ENCODE data around the gene ST8SIA5. TPM values are rescaled to one million over a fixed set of nuclear protein-coding genes. Genes with fewer than 3 reads are reported as not detected.

ST8SIA5 gene
- total RNA-seq, 1 experiment from 2014 or later: not detected

GRCh38 chr18:46679846-46680598 lies 76.8 kb downstream of the ST8SIA5 start:
- in situ Hi-C loops (cut with HindIII; ENCODE audit: low sequenced_read_pairs): no loop called here
- no peak for DNase-seq (ENCODE audit: low spot score)

DNA sequence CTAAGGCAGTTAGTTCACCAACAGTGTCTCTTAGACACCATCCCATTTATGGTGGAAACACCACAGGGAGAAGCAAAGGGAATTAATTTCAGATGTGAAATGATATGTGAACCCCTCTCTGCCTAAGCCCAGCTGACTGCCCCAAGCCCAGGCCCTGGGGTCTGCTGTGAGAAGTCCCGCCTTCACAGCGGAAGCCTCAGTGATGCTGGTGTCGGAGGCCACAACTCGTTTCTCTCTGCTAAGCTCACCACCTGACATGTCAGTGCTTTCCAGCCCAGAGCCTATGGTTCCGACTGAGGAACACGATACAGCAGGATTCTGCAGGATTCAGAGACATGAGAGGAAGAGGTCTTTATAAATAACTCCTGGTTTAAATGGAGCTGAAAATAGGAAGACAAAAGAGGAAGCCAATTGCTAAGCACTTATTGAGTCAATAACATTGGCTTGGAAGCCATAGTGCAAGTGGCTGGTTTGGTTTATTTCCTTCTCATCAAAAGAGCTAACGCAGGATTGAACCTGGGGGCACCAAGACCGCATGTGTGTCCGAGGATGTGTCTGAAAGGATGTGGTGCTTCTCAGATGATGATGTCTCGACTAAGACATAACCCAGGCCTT lies 78.0 kb downstream of the ST8SIA5 start:
- in situ Hi-C loops (cut with HindIII; ENCODE audit: low sequenced_read_pairs): no loop called here

GRCh38 chr18:46678041-46678440 lies 78.8 kb downstream of the ST8SIA5 start:
- no peak for DNase-seq (ENCODE audit: low spot score)
- in situ Hi-C loops (cut with HindIII; ENCODE audit: low sequenced_read_pairs): no loop called here

More for the DNA sequence above, 78.0 kb downstream of the ST8SIA5 start:
- DNase-seq (ENCODE audit: low spot score): no peak

GRCh38 chr18:46677611-46678010 lies 79.2 kb downstream of the ST8SIA5 start:
- in situ Hi-C loops (cut with HindIII; ENCODE audit: low sequenced_read_pairs): no loop called here
- no peak for DNase-seq (ENCODE audit: low spot score)

DNA sequence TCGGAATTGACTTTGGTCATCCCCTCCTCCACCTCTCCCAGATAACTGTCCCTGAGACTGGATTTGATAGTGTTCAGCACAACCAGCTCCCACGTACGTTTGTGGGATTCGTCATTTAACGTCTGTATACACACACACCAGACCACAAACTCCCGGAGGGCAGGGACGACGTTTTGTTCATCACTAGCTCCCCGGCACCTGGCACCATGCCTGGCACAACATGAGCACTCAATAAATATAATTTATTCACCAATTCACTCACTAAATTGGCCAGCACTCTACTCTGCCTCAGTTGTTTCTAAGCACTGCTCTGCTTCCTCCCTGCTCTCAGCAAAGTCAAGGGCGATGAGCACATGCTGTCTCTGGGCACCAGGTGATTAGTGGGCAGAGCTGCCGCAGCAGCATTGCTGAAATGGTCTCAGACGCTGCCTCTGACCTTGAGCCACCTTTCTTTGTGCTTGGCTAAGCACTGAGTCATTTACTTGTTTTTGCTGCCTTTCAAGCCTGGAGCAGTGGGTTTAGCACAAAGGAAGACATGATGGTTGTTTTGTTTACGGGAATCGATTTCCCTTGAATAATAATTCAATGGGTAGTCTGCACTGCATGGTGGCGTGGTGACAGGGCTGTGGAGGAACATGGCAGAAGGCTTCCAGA lies 80.5 kb downstream of the ST8SIA5 start:
- no peak for DNase-seq (ENCODE audit: low spot score)
- in situ Hi-C loops (cut with HindIII; ENCODE audit: low sequenced_read_pairs): no loop called here

GRCh38 chr18:46675112-46675511 lies 81.7 kb downstream of the ST8SIA5 start:
- DNase-seq (ENCODE audit: low spot score): no peak

GRCh38 chr18:46672062-46672970 lies 84.5 kb downstream of the ST8SIA5 start:
- in situ Hi-C loops (cut with HindIII; ENCODE audit: low sequenced_read_pairs): no loop called here
- DNase-seq (ENCODE audit: low spot score): no peak

More at GRCh38 chr18:46675112-46675511, 81.7 kb downstream of the ST8SIA5 start:
- in situ Hi-C loops (cut with HindIII; ENCODE audit: low sequenced_read_pairs): no loop called here

- in situ Hi-C loops (cut with HindIII; ENCODE audit: low sequenced_read_pairs): no loop called here
Measured at GRCh38 chr18:46668694-46669093, 88.2 kb downstream of the ST8SIA5 start.

DNA sequence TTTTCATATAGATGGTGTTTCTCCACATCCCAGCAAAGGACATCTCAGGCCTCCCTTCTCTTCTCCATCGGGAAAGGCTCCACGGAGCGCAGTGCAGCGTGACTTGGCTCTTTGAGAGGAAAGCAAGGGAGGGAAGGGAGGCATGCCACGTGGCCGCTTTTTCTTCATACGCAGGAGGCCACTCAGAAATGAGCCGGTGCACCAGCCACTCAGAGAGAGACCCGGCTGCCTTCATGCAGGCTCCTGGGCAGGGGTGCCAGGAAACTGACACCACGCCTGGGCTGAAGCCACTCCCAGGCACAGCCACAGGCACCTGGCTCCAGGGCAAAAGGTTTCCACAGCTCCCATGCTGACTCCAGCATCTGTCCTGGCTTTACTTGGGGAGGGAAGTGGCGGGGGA lies 88.7 kb downstream of the ST8SIA5 start:
- DNase-seq (ENCODE audit: low spot score): peak; percentile 73
- in situ Hi-C loops (cut with HindIII; ENCODE audit: low sequenced_read_pairs): no loop called here

More at GRCh38 chr18:46668694-46669093, 88.2 kb downstream of the ST8SIA5 start:
- no peak for DNase-seq (ENCODE audit: low spot score)

DNA sequence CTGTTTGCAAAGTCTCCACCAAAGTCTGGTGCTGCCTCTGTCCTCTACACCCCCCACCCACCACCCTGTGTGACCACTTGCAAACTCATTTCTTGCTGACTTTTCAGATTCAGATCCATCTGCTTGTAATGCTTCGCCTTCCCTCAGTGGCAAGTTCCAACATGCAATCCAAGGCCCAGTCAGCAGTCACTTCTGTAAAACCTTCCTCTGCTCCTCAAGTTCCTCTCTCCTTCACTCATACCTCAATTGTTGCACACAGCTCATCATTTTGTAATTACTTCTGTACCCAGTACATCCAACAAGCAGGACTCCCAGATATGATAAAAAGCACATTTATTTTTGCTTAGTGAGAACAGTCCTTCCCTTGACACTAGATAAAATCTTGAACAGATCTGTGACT lies 93.3 kb downstream of the ST8SIA5 start:
- in situ Hi-C loops (cut with HindIII; ENCODE audit: low sequenced_read_pairs): no loop called here
- DNase-seq (ENCODE audit: low spot score): no peak

DNA sequence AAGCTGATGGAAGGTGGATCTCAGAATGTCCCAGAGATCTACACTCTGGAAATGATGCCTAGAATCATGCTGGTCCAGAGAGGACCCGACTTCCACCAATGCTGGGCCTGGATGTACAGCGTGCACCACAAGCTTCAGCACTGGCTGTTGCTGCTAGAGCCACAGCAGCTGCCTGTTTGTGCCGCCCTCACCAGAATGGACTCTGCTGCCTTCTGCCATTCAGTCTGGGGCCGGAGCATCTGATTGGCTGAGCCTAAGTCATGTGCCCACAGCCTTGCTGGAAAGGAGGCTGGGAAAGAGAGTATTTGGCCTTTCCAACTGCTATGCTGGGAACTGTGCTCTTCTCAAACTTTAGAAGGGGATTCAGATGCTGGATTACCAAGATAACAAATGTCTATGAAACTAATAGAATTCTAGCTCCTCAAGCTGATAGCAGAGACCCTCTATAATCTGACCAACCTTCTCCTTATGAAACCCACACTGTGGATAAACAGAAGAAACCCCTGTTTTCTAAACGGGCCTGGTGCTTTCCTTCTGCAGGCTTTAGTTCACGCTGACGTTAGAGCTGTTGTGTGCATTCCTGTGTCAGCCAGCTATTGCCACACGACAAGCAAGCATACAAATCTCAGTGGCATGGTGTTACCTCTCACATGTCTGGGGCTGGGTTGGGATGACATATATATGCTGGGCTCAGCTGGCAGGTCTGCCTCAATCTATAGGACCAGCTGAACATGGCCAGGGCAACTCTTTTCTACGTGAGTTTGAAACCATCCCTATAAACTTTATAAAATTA lies 95.7 kb downstream of the ST8SIA5 start:
- in situ Hi-C loops (cut with HindIII; ENCODE audit: low sequenced_read_pairs): no loop called here

GRCh38 chr18:46659484-46659883 lies 97.4 kb downstream of the ST8SIA5 start:
- no peak for DNase-seq (ENCODE audit: low spot score)
- in situ Hi-C loops (cut with HindIII; ENCODE audit: low sequenced_read_pairs): no loop called here

More for the DNA sequence above, 95.7 kb downstream of the ST8SIA5 start:
- DNase-seq (ENCODE audit: low spot score): peak; percentile 88

- DNase-seq (ENCODE audit: low spot score): no peak
- in situ Hi-C loops (cut with HindIII; ENCODE audit: low sequenced_read_pairs): no loop called here
Measured at GRCh38 chr18:46657115-46657955, 99.5 kb downstream of the ST8SIA5 start, which contains the start of gene LOXHD1. TSS of gene LOXHD1 (minus strand) at chr18:46657220. CDS start at chr18:46657033, 187 bp downstream.

- in situ Hi-C loops (cut with HindIII; ENCODE audit: low sequenced_read_pairs): no loop called here
- no peak for DNase-seq (ENCODE audit: low spot score)
Measured at GRCh38 chr18:46656326-46657114, 100.3 kb downstream of the ST8SIA5 start.

- DNase-seq (ENCODE audit: low spot score): no peak
- in situ Hi-C loops (cut with HindIII; ENCODE audit: low sequenced_read_pairs): no loop called here
Measured at GRCh38 chr18:46652372-46652771, 104.5 kb downstream of the ST8SIA5 start.

GRCh38 chr18:46650681-46651080 lies 106.2 kb downstream of the ST8SIA5 start:
- DNase-seq (ENCODE audit: low spot score): no peak
- in situ Hi-C loops (cut with HindIII; ENCODE audit: low sequenced_read_pairs): no loop called here
